Coronary artery (tissue), 2 donors: ENCODE results near the gene NELFA.
A peak's percentile ranks its signal among the peaks of the same experiment; 100 is the strongest.
"Not testable (repeated sequence)": the region's sequence is repeated elsewhere in the genome, so short reads cannot be mapped to it uniquely, and the experiment has no call there.

Source experiments
- DNase-seq: peaks from one replicate; pipeline ENCODE4 v3.0.0-alpha.2; 2017; ENCODE audit warnings: low spot score
- H3K27ac ChIP-seq, 2 donors: fragments of 200-600 bp; sonication (generic); one replicate each; pipeline ENCODE4 v1.5.1; 2016 to 2019
- H3K4me3 ChIP-seq: fragments of 200-600 bp; sonication (generic); 2 replicates; pipeline ENCODE4 v1.5.1; 2016; ENCODE audit warnings: mild to moderate bottlenecking, moderate library complexity
- CTCF ChIP-seq: fragments of 200-600 bp; sonication (generic); IDR thresholded peaks from one replicate; pipeline ENCODE4 v1.5.1; 2019; ENCODE audit warnings: antibody characterized with exemption

Gene NELFA

GRCh38 chr4:2009651-2010233, 968 bp upstream of the NELFA start:
- Histone ChIP-seq H3K27ac (peak overlapping the region; percentile 92 to 94), H3K4me3 (peak overlapping the region; percentile 96)
- no peak for DNase-seq
- TF ChIP-seq CTCF = no peak

- Histone ChIP-seq H3K27ac (peak overlapping the region; percentile 92 to 94), H3K4me3 (peak overlapping the region; percentile 96)
- DNase-seq = no peak
- TF ChIP-seq CTCF = no peak
These were observed 178 bp downstream of the NELFA start for GRCh38 chr4:2008671-2008920.

DNA sequence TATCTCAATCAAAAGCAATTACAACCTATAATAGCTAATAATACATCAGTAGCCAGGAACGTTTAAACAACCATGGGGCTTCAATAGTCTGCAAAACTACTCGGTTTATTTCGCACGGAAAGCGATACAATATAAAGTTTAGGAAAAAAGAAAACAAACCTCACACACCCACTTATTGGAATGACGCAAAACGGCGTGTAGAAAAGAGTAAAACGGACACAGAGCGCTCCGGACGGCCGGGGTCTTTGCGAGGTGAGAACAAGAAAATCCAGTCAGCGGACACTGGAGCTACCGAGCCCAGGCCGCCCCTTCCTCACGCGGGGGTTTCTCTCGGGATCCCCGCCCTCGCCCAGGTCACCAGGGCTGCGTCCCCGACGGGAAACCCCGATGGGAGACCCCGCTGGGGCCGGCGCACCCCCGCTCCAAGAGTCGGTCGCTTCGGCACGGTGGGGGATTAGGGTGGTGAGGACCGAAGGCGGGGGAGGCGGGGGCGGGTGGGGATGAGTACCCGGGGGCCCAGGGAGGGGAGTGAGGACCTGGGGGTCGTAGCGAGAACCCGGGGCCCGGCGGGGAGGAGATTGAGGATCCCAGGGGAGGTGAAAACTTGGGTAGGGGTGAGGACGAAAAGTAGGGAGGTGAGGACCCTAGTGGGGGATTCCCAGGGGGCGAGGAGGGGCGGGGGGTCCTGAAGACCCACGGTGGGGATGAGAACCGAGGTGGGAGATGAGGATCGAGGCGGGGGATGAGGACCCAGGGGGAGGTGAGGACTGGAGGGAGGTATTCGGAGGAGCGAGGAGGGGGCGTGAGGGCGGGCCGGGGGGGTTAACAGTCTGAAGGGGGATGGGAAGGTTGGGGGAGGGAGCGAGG, 737 bp downstream of the NELFA start:
- Histone ChIP-seq H3K27ac (peak overlapping the region; percentile 92 to 94), H3K4me3 (peak overlapping the region; percentile 96)
- TF ChIP-seq CTCF = no peak
- no peak for DNase-seq

DNA sequence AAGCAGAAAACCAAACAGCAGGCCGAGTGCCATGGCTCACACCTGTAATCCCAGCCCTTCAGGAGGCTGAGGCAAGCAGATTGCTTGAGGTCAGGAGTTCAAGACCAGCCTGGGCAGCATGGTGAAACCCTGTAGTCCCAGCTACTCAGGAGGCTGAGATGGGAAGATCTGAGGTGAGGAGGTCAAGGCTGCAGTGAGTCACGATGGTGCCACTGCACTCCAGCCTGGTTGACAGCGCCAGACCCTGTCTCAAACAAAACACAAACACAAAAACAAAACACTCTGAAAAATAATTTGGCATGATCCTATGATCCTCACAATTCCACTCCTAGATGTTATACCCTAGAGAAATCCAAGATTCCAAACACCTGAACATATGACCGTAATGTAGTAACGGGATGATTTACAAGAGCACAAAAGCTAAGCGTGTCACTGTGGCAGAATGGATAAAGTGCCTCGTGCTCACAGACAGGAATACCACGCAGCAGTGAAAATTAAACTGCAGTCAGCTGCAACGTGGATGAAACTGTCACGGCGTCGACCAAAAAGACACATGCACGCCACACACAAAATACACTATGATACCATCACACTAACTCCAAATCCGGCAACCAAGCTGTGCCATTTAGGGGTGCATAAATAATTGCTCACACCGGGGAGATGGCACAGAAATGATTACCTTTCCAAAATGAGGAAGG, 1.7 kb downstream of the NELFA start:
- Histone ChIP-seq H3K27ac (no peak overlapping the region), H3K4me3 (peak overlapping the region; percentile 96)
- TF ChIP-seq CTCF = no peak
- no peak for DNase-seq

DNA sequence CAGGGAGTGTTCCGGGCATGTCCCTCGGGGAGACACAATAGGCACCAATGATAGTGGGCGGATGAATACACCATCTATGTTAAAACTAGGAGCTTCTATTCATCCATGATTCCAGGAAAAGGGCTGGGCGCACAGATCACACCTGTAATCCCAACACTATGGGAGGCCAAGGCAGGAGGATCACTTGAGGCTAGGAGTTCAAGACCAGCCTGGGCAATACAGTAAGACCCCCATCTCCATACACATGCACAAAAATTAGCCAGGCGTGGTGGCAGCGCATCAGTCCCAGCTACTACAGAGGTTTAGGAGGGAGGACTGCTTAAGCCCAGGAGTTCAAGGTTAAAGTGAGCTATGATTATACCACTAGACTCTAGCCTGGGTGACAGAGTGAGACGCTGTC, 2.4 kb downstream of the NELFA start:
- DNase-seq = no peak
- H3K4me3 ChIP-seq = no peak overlapping the region
- no peak for TF ChIP-seq CTCF
- H3K27ac ChIP-seq = no peak overlapping the region

DNA sequence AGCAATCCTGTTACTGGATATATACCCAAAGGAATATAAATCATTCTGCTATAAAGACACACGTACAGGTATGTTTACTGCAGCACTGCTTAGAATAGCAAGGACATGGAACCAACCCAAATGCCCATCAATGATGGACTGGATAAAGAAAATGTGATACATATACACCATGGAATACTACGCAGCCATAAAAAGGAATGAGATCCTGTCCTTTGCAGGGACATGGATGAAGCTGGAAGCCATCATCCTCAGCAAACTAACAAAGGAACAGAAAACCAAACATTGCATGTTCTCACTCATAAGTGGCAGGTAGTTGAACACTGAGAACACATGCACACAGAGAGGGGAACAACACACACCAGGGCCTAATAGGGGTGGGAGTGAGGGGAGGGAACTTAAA, 5.4 kb downstream of the NELFA start:
- not testable (repeated sequence) for DNase-seq, H3K27ac ChIP-seq, H3K4me3 ChIP-seq

- H3K27ac ChIP-seq, DNase-seq, H3K4me3 ChIP-seq: not testable (repeated sequence)
These were observed 9.5 kb downstream of the NELFA start for GRCh38 chr4:1999308-1999707.

DNA sequence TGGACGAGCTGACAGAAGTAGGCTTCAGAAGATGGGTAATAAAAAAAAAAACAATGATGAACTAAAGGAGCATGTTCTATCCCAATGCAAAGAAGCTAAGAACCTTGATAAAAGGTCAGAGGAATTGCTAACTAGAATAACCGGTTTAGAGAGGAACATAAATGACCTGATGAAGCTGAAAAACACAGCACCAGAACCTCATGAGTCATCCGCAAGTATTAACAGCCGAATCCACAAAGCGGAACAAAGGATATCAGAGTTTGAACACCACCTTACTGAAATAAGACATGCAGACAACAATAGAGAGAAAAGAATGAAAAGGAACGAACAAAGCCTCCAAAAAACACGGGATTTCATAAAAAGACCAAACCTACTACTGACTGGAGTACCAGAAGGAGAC, 10.5 kb downstream of the NELFA start:
- no peak for TF ChIP-seq CTCF
- Histone ChIP-seq H3K27ac (no peak overlapping the region), H3K4me3 (no peak overlapping the region)
- DNase-seq = no peak
